Measurements from ENCODE around the gene CASZ1.

DNA sequence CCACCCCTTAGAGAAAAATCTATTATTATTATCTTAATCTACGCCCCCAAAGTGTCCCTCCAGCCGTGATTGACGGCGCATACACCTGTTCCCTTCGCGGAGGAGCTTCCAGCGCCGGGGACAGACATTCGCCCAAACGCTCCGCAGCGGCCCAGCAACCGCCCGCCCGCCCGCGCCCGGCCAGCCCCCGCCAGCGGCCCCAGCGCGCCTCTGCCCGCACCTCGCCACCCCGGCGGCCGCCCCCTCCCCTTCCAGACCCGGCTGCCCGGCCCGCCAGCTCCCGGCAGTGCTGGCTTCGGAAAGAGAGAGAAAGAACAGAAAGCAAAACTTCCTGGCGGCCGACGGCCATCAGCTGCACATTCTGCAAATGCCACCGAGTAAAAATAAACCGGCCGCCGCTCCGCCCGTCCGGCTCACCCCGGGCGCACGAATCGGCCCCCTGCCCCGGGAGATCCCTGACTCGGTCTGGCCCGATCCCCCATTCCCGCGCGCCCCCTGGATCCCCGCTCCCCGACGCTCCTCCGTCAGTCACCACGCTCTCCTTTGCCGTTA, 1.6 kb downstream of the CASZ1 start:
- TF ChIP-seq TAF1 (IDR thresholded peaks at IDR 0.05; ENCODE audit: low read depth): no peak
- no peak for TF ChIP-seq NFIC (IDR thresholded peaks at IDR 0.05)
- TF ChIP-seq EP300 (IDR thresholded peaks at IDR 0.05; ENCODE audit: borderline replicate concordance): no peak
- TF ChIP-seq, protein P1, sequence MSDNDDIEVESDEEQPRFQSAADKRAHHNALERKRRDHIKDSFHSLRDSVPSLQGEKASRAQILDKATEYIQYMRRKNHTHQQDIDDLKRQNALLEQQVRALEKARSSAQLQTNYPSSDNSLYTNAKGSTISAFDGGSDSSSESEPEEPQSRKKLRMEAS (IDR thresholded peaks at IDR 0.05): no peak
- no peak for TF ChIP-seq TCF12 (IDR thresholded peaks at IDR 0.05; ENCODE audit: low read depth)

All from Ishikawa (cell line).